Vagina (tissue), 2 donors: ENCODE measurements around the gene SHISA9.

ENCODE experiments used
- POLR2A ChIP-seq, 2 donors: fragments of 450-650 bp; IDR thresholded peaks; one replicate each; pipeline ENCODE4 v1.6.1; 2017; ENCODE audit warnings: antibody characterized with exemption in 2 of 2, mild to moderate bottlenecking in 2 of 2, moderate library complexity in 2 of 2
- POLR2AphosphoS5 ChIP-seq, 2 donors: sonication (generic); formaldehyde crosslinking; IDR thresholded peaks; one replicate each; pipeline ENCODE4 v1.9.0; 2017; ENCODE audit warnings: antibody characterized with exemption in 2 of 2, mild to moderate bottlenecking in 2 of 2, low read depth in 1 of 2; ENCODE audit not compliant: insufficient read depth in 1 of 2
- TF ChIP-seq, protein P1 (sequence below), 3 experiments: fragments of 450-650 bp in 2 of 3; fragments of 200-600 bp in 1 of 3; sonication (generic) in 1 of 3; IDR thresholded peaks; one replicate each; pipeline ENCODE4 v1.5.1; 2017 to 2019; ENCODE audit warnings: antibody characterized with exemption in 3 of 3, mild to moderate bottlenecking in 2 of 3, moderate library complexity in 2 of 3

DNA sequence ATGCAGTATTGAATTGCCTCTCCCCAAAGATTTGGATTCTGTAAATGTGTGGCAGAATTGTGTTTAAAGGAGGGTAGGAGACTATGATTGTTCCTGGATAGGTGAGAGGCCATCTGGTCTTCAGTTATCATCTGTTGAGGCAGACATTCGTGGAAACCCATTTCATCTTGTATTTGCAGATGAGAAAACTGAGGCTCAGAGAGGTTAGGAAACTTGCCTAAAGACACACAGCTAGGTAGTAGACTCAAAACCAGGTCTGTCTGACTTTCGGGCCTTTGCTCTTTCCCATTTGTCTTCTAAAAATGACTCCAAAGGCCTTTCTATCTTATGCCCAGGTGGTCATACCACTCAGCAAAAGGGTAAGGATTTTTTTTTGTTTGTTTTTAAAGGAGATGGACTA lies 210.3 kb downstream of the SHISA9 start:
- TF ChIP-seq, protein P1, sequence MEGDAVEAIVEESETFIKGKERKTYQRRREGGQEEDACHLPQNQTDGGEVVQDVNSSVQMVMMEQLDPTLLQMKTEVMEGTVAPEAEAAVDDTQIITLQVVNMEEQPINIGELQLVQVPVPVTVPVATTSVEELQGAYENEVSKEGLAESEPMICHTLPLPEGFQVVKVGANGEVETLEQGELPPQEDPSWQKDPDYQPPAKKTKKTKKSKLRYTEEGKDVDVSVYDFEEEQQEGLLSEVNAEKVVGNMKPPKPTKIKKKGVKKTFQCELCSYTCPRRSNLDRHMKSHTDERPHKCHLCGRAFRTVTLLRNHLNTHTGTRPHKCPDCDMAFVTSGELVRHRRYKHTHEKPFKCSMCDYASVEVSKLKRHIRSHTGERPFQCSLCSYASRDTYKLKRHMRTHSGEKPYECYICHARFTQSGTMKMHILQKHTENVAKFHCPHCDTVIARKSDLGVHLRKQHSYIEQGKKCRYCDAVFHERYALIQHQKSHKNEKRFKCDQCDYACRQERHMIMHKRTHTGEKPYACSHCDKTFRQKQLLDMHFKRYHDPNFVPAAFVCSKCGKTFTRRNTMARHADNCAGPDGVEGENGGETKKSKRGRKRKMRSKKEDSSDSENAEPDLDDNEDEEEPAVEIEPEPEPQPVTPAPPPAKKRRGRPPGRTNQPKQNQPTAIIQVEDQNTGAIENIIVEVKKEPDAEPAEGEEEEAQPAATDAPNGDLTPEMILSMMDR (IDR thresholded peaks at IDR 0.05), result no peak
- no peak for TF ChIP-seq POLR2AphosphoS5 (IDR thresholded peaks at IDR 0.05; ENCODE audit: insufficient read depth in 1 of 2, low read depth in 1 of 2)
- no peak for TF ChIP-seq POLR2A (IDR thresholded peaks at IDR 0.05)
